GM18498 (cell line): ENCODE data around the gene MCF2L.
"Not testable (repeated sequence)": the region's sequence is repeated elsewhere in the genome, so short reads cannot be mapped to it uniquely, and the experiment has no call there.

Experiments
- ATAC-seq: cut with Tn5 transposase; IDR thresholded peaks from one replicate; pipeline ENCODE4 v1.9.1; 2021; ENCODE audit warnings: mild to moderate bottlenecking, moderate library complexity; ENCODE audit not compliant: unreplicated experiment

The MCF2L gene

DNA sequence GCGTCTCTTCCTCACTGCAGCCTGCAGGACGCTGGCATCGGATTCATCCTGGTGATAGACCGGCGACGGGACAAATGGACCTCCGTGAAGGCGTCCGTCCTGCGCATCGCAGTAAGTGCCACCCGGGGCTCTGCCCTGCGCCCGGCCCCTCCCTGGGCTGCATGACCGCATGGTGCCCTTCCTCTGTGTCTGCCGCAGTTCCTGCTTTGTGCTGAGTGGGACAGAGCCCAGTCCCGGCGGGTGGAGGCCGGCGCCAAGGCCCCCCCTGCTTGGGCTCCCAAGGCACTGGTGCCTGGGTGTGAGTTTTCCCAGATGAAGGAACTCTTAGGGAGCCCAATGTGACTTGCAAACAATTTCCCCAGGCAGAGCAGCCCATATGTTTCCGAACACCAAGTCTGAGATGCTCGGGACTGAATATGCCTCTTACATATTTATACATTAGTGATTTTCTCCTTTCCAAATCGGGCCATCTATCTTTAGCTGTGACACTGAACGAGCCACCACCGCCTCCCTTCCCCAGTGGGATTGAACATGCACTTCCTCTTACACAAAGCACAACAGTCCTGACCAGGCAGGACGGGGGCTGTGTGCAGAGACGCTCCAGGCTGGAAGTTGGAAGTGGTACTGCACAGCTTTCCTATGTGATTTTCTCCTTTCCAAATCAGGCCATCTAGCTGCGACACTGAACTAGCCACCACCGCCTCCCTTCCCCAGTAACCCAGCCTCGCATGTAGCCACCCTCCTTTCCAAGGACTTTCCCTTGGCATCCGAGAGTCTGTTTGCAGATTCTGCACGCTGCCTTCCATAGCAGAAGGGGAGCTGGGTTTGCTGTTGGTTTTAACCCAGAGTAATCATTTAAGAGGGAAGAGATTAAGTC is 76.5 kb downstream of the MCF2L start:
- no peak for ATAC-seq

- no peak for ATAC-seq
Observed at GRCh38 chr13:113046128-113046882, 77.3 kb downstream of the MCF2L start.

- ATAC-seq, result no peak
Observed at GRCh38 chr13:113046883-113047244, 77.8 kb downstream of the MCF2L start.

DNA sequence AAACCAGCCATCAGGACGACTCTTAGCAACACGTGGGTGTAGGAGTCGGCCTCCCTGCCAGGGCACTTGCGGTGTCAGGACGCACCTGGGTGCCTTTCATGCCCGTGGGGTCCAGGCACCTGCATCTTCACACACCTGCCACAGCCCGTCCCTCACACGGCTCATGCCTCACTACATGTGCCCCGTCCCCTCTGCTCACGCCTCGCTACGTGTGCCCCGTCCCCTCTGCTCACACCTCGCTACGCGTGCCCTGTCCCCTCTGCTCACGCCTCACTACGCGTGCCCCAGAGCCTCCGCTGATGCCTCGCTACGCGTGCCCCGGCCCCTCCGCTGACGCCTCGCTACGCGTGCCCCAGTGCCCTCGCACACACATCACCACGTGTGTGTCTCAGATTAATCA is 78.6 kb downstream of the MCF2L start:
- ATAC-seq, result no peak

GRCh38 chr13:113048766-113049165 is 79.8 kb downstream of the MCF2L start:
- ATAC-seq, result no peak

DNA sequence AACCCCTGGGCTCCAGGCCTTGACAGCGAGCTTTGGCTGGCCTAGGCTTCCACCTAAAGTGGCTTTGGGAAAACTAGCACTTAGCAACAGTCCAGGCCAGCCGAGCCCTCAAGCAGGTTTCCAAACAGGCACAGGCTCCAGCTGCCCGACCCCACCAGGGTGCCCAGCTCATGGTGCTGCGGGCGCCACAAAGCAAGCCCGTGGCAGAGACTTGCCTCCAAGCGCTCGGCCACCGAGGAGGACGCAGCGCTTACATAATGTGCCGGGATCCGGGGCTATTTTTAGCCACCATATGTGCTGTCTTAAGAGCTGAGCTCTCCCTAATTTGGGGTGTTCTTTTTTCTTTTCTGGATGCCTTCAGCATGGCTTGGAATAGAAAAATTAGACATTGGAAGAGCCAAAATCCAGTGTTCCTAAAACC is 80.5 kb downstream of the MCF2L start:
- ATAC-seq, result no peak

DNA sequence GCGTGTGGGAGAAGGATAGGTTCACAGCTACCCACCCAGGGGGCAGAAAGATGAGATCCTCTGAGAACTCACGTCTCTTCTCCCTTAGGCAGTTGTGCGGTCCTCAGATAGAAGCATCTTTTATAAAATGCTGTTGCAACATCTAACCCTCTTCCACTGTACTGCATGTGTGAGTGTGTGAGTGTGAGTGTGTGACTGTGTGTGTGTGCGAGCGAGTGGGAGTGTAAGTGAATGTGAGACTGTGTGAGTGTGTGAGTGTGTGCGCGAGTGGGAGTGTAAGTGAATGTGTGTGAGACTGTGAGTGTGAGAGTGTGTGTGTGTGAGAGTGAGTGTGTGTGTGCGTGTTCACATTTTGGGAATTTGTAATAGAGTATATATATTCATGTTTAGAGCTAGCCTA is 81.0 kb downstream of the MCF2L start:
- no peak for ATAC-seq

GRCh38 chr13:113050734-113051431 is 81.9 kb downstream of the MCF2L start:
- no peak for ATAC-seq

GRCh38 chr13:113051641-113052040 is 82.6 kb downstream of the MCF2L start:
- no peak for ATAC-seq

GRCh38 chr13:113052206-113052605 is 83.2 kb downstream of the MCF2L start:
- no peak for ATAC-seq

GRCh38 chr13:113052971-113053370 is 84.0 kb downstream of the MCF2L start:
- ATAC-seq, result no peak

- no peak for ATAC-seq
Observed at GRCh38 chr13:113053376-113053775, 84.4 kb downstream of the MCF2L start.

DNA sequence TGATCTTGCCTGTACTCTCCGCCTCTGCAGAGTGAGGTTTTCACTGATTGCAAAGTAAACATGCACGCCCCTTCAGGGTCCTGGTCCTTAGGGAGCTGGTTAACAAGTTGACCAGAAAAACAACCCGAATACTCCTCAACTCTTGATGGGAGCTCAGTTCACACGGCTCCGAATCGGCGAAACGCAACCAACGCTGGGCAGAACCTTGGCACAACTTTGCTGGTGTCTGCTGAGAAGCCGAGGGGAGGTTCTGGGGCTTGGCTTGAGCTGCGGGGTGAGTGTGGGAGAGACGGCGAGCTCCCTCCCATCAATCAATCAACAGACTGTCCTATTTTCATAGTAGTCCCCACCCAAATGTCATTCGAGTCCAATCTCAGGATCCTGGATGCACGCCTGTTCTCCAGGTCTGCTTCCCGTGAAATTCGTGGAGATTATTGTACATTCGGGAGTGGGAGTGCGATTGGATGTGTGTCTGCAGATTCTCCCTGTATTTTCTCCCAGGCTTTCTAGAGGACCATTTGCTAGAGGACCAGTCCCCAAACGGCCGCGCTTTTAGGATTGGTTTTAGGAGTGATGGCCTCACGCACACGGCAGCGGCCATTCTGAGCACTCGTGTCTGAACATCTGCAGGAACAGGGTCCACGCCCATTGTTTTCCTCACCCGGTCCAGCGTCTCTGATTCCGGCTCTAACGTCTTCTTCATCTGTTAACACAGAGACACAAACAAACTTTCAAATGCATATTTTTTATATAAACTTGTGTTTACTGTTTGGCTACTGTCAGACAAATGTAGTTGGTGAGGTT is 85.0 kb downstream of the MCF2L start:
- no peak for ATAC-seq

GRCh38 chr13:113057084-113057483 is 88.1 kb downstream of the MCF2L start:
- ATAC-seq, result no peak

- not testable (repeated sequence) for ATAC-seq
Observed at GRCh38 chr13:113057559-113057958, 88.5 kb downstream of the MCF2L start.

GRCh38 chr13:113058129-113058987 is 89.3 kb downstream of the MCF2L start:
- no peak for ATAC-seq

DNA sequence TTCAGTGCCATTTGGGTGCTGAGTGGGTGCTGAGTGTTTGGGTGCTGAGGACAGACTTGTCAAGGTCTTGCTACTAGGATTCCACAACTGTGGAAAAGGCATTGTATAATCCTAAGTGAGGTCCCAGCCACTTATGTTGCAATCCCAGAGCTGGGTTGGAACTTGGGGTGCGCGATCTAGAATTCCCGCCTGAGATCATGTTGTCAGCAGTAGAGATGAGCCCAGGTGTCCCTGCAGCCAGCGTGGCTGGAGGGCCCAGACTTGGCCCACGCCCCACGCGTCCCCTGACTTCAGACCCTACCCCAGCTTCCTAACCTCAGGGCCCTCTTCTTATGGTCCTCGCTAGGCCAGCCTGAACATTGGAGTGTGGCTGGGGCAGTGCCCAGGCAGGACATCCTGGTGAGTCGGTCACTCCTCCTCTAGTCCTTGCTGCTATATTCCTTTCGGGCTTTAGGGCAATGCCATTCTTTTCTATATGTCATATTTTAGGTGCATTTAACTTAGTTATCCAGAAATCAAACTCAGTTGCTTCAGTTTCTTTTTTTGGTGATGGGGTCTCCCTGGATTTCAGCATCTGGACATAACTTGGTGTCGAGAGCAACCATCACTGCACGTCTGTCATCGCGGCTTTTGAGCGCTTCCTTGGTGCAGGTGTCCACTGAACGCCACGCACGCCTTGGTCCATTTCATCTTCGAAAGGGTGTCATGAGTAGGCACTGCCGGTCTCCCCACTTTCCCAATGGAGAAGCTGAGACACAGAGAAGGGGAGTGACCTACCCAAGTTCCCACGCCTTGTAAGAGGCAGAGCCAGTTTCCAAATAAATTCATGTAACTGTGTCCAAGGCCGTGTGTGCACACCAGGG is 90.2 kb downstream of the MCF2L start:
- no peak for ATAC-seq

- no peak for ATAC-seq
Observed at GRCh38 chr13:113059891-113060290, 90.9 kb downstream of the MCF2L start.
